ENCODE measurements around the gene GNAS-AS1. TPM values are rescaled to one million over a fixed set of nuclear protein-coding genes. Genes with fewer than 3 reads are reported as not detected.
A peak's percentile ranks its signal among the peaks of the same experiment; 100 is the strongest.

Gene GNAS-AS1
- total and polyA plus RNA-seq, 2 donors (not counting 1 experiment from before 2014, with no cell fraction given), result 1.5 TPM; not detected in 1

- Histone ChIP-seq H2AFZ (ENCODE audit: insufficient read depth, low read depth, low read length, poor library complexity, severe bottlenecking) (no peak overlapping the region), H3K9me3 (ENCODE audit: control extremely low read depth in 1 of 3, control insufficient read depth in 2 of 3, insufficient read depth in 1 of 3, low read length in 2 of 3) (no peaks in the 10 kb centered on the region), H3K9ac (ENCODE audit: low read length) (peak overlapping the region; percentile 75), H3K27ac (ENCODE audit: low read length in 2 of 2) (peak overlapping the region; percentile 57 to 88), H3K4me2 (replicated peaks; ENCODE audit: low read depth, low read length, poor library complexity, severe bottlenecking) (peak overlapping the region; percentile 78), H4K20me1 (ENCODE audit: control insufficient read depth, insufficient read depth, low read length, poor library complexity, severe bottlenecking) (peaks cover 4% of the 10 kb centered on the region), H3K36me3 (replicated peaks in 1 of 2; ENCODE audit: control extremely low read depth in 1 of 2, control insufficient read depth in 1 of 2, extremely low read depth in 1 of 2, insufficient read depth in 2 of 2, low read length in 1 of 2) (no peaks in the 10 kb centered on the region), H3K4me3 (ENCODE audit: control extremely low read depth in 1 of 5, extremely low read depth in 1 of 5, insufficient read depth in 1 of 5, low read depth in 2 of 5, low read length in 4 of 5) (peak overlapping the region; percentile 32 to 90 (median 71)), H3K27me3 (replicated peaks in 1 of 4; ENCODE audit: control extremely low read depth in 1 of 4, control insufficient read depth in 3 of 4, insufficient read depth in 4 of 4, low read length in 3 of 4) (no peaks in the 10 kb centered on the region), H3K4me1 (ENCODE audit: control insufficient read depth in 2 of 2, insufficient read depth in 2 of 2, low read length in 2 of 2) (peaks cover 31 to 36% of the 10 kb centered on the region in 2 donors), H3K79me2 (ENCODE audit: control insufficient read depth, insufficient read depth, low read length) (peaks cover 45% of the 10 kb centered on the region)
- no peaks in the 10 kb centered on the region for H3K27me3 Mint-ChIP-seq
- WGBS (ENCODE audit: insufficient coverage), result 29% methylated on average over 31 of the region's 35 CpGs
- intact Hi-C loops (cut with micrococcal nuclease), result loop anchor here (2.0 kb wide), 1 partner anchor 39 kb away; the partner anchor contains the start of gene GNAS-AS1
- no peak for TF ChIP-seq CTCF (IDR thresholded peaks at IDR 0.05)
- no peak for TF ChIP-seq EZH2 (IDR thresholded peaks at IDR 0.05; ENCODE audit: borderline replicate concordance, insufficient read depth, low read depth, low read length, poor library complexity, severe bottlenecking)
- ChIA-PET POLR2A (interaction anchor here (0.5 to 1.8 kb wide), 7 partner anchors 18 to 233 kb away, joined by 3 to 9 read pairs (median 6); partner anchors contain the start of genes ATP5F1E, NELFCD and PRELID3B), CTCF (interaction anchor here (0.7 to 1.8 kb wide), 3 partner anchors 18 to 332 kb away, joined by 3 to 7 read pairs (median 4); partner anchors contain the start of gene ATP5F1E)
- no peaks in the 10 kb centered on the region for H3K9me3 Mint-ChIP-seq (ENCODE audit: insufficient read depth)
- H3K4me1 Mint-ChIP-seq, result peaks cover 35% of the 10 kb centered on the region
- peak overlapping the region; percentile 91 for H3K27ac Mint-ChIP-seq
- ATAC-seq (ENCODE audit: low read depth), result no peak
- DNase-seq, result no peak
- peak overlapping the region; percentile 90 for H3K4me3 Mint-ChIP-seq
These were observed 38.6 kb upstream of the GNAS-AS1 start for GRCh38 chr20:58889334-58889760.

Measured in B cell (primary cell).